K562 (cell line): ENCODE results near the gene SENP3. TPM values are rescaled to one million over a fixed set of nuclear protein-coding genes. Genes with fewer than 3 reads are reported as not detected.

Experiments
- ARID1B ChIP-seq: fragments of 450-650 bp; IDR thresholded peaks from 2 replicates; pipeline ENCODE4 v1.6.1; 2016; ENCODE audit warnings: antibody characterized with exemption, mild to moderate bottlenecking, inconsistent platforms
- CBFA2T2 ChIP-seq: fragments of 450-650 bp; conservative IDR thresholded peaks from 2 replicates; pipeline ENCODE4 v1.6.1; 2017; ENCODE audit warnings: mild to moderate bottlenecking
- CBFA2T3 ChIP-seq: fragments of 450-650 bp; IDR thresholded peaks from 2 replicates; pipeline ENCODE4 v1.6.1; 2017
- FOXA1 ChIP-seq: fragments of 450-650 bp; IDR thresholded peaks from 2 replicates; pipeline ENCODE4 v1.6.1; 2016; ENCODE audit warnings: mild to moderate bottlenecking, borderline replicate concordance
- FOXP1 ChIP-seq: sonication (generic); formaldehyde crosslinking; IDR thresholded peaks from 2 replicates; pipeline ENCODE4 v1.8.0; 2022; ENCODE audit warnings: mild to moderate bottlenecking, missing genetic modification reagents
- NCOA1 ChIP-seq: fragments of 450-650 bp; IDR thresholded peaks from 2 replicates; pipeline ENCODE4 v1.6.1; 2016; ENCODE audit warnings: low read depth
- NFATC3 ChIP-seq: fragments of 450-650 bp; IDR thresholded peaks from 2 replicates; pipeline ENCODE4 v1.6.1; 2017; ENCODE audit warnings: mild to moderate bottlenecking
- NFIX ChIP-seq: fragments of 250-450 bp; sonication (Bioruptor Pico); IDR thresholded peaks from 2 replicates; pipeline ENCODE4 v1.4.0; 2020; ENCODE audit warnings: low read depth, mild to moderate bottlenecking, moderate library complexity
- SMAD2 ChIP-seq: fragments of 150-350 bp; IDR thresholded peaks from 2 replicates; pipeline ENCODE4 v1.6.1; 2014; ENCODE audit warnings: low read depth, mild to moderate bottlenecking, low read length
- SMAD4 ChIP-seq: fragments of 250-450 bp; sonication (Bioruptor Pico); conservative IDR thresholded peaks from 2 replicates; pipeline ENCODE4 v1.8.0; 2021; ENCODE audit warnings: inconsistent platforms, mild to moderate bottlenecking, moderate library complexity
- SMARCA4 ChIP-seq: fragments of 450-650 bp; IDR thresholded peaks from 2 replicates; pipeline ENCODE4 v1.6.1; 2016
- TAL1 ChIP-seq: fragments of 450-650 bp; IDR thresholded peaks from 2 replicates; pipeline ENCODE4 v1.6.1; 2016; ENCODE audit warnings: mild to moderate bottlenecking
- TCF3 ChIP-seq: sonication (generic); formaldehyde crosslinking; IDR thresholded peaks from 2 replicates; pipeline ENCODE4 v1.4.0; 2020; ENCODE audit warnings: mild to moderate bottlenecking, missing genetic modification reagents
- TCFL5 ChIP-seq: fragments of 250-450 bp; sonication (Bioruptor Pico); conservative IDR thresholded peaks from 2 replicates; pipeline ENCODE4 v1.6.1; 2021; ENCODE audit warnings: mild to moderate bottlenecking, moderate library complexity, matching md5 sums
- polyA plus RNA-seq, 8 experiments: library from polyadenylated mRNA; depleted of rRNA in 4 of 8; stranded (reverse) in 5 of 8; unstranded in 3 of 8; fragments of >200 nt; fragmentation: Nextera tagmentation in 2 of 8; fragmentation: Illumina TruSeq in 1 of 8; extraction: Ambion mirVana in 2 of 8; extraction: Trizol in 1 of 8; gene quantifications; 2 replicates each; pipeline versions ENCODE4 v1.2.1 to v1.2.3, GENCODE V29; 2011 to 2014; ENCODE audit warnings: inconsistent platforms in 1 of 8, missing spikeins in 1 of 8
- total RNA-seq, 7 experiments: library from RNA; depleted of rRNA in 6 of 7; stranded (reverse); fragments of >200 nt in 6 of 7; fragmentation: Illumina TruSeq in 2 of 7; extraction: Trizol in 2 of 7; gene quantifications; 2 replicates each; pipeline versions ENCODE4 v1.2.1 to v1.2.3, GENCODE V29; 2011 to 2021; ENCODE audit warnings: low replicate concordance in 1 of 7
- TF ChIP-seq, protein P1 (sequence below), 2 experiments: fragments of 450-650 bp; formaldehyde crosslinking in 1 of 2; IDR thresholded peaks; 2 replicates each; pipeline versions ENCODE4 v1.4.0 to v1.6.1; 2014 to 2020; ENCODE audit warnings: mild to moderate bottlenecking in 2 of 2, borderline replicate concordance in 1 of 2, low read depth in 1 of 2
- TF ChIP-seq, protein P2 (sequence below): fragments of 450-650 bp; formaldehyde crosslinking; IDR thresholded peaks from 2 replicates; pipeline ENCODE4 v1.4.0; 2020; ENCODE audit warnings: mild to moderate bottlenecking
- TF ChIP-seq, protein P3 (sequence below): fragments of 450-650 bp; IDR thresholded peaks from 2 replicates; pipeline ENCODE4 v1.7.0; 2016; ENCODE audit warnings: borderline replicate concordance
- TF ChIP-seq, protein P4 (sequence below): sonication (generic); formaldehyde crosslinking; IDR thresholded peaks from 2 replicates; pipeline ENCODE4 v1.8.0; 2022; ENCODE audit warnings: mild to moderate bottlenecking, missing genetic modification reagents

SENP3 gene
- total and polyA plus RNA-seq, 9 of the 15 experiments (the other 6 are each of a cell fraction or from before 2014, with no cell fraction given): 0.63 to 102 (median 78.8) TPM

DNA sequence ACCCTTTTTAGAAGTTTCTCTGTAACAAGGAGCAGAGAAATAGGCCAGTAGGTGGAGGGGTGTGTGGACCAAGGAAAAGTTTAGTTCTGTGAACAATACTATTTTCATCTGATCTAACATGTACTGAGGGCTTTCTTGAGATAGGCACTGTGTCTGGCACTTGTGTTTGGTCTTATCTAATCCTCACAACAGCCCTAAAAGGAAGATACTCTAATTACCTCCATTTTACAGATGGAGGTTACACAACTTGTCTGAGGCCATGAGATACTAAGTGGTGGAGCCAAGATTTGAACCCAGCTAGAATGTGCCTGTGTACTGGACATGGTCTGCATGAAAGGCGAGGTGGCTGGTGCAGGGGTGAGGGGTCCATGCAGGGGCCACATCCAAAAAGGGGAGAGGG lies 8.4 kb upstream of the SENP3 start (continued):
- TF ChIP-seq, protein P1, sequence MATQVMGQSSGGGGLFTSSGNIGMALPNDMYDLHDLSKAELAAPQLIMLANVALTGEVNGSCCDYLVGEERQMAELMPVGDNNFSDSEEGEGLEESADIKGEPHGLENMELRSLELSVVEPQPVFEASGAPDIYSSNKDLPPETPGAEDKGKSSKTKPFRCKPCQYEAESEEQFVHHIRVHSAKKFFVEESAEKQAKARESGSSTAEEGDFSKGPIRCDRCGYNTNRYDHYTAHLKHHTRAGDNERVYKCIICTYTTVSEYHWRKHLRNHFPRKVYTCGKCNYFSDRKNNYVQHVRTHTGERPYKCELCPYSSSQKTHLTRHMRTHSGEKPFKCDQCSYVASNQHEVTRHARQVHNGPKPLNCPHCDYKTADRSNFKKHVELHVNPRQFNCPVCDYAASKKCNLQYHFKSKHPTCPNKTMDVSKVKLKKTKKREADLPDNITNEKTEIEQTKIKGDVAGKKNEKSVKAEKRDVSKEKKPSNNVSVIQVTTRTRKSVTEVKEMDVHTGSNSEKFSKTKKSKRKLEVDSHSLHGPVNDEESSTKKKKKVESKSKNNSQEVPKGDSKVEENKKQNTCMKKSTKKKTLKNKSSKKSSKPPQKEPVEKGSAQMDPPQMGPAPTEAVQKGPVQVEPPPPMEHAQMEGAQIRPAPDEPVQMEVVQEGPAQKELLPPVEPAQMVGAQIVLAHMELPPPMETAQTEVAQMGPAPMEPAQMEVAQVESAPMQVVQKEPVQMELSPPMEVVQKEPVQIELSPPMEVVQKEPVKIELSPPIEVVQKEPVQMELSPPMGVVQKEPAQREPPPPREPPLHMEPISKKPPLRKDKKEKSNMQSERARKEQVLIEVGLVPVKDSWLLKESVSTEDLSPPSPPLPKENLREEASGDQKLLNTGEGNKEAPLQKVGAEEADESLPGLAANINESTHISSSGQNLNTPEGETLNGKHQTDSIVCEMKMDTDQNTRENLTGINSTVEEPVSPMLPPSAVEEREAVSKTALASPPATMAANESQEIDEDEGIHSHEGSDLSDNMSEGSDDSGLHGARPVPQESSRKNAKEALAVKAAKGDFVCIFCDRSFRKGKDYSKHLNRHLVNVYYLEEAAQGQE (IDR thresholded peaks at IDR 0.05; ENCODE audit: borderline replicate concordance): no peak
- TF ChIP-seq, protein P1 (CRISPR knock-in tag; IDR thresholded peaks at IDR 0.05; ENCODE audit: low read depth): no peak
- peak; percentile 73; the same call in 1 of the 2 replicates for TF ChIP-seq TAL1
- TF ChIP-seq, protein P2, sequence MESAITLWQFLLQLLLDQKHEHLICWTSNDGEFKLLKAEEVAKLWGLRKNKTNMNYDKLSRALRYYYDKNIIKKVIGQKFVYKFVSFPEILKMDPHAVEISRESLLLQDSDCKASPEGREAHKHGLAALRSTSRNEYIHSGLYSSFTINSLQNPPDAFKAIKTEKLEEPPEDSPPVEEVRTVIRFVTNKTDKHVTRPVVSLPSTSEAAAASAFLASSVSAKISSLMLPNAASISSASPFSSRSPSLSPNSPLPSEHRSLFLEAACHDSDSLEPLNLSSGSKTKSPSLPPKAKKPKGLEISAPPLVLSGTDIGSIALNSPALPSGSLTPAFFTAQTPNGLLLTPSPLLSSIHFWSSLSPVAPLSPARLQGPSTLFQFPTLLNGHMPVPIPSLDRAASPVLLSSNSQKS (CRISPR knock-in tag): no peak
- TF ChIP-seq, protein P3, sequence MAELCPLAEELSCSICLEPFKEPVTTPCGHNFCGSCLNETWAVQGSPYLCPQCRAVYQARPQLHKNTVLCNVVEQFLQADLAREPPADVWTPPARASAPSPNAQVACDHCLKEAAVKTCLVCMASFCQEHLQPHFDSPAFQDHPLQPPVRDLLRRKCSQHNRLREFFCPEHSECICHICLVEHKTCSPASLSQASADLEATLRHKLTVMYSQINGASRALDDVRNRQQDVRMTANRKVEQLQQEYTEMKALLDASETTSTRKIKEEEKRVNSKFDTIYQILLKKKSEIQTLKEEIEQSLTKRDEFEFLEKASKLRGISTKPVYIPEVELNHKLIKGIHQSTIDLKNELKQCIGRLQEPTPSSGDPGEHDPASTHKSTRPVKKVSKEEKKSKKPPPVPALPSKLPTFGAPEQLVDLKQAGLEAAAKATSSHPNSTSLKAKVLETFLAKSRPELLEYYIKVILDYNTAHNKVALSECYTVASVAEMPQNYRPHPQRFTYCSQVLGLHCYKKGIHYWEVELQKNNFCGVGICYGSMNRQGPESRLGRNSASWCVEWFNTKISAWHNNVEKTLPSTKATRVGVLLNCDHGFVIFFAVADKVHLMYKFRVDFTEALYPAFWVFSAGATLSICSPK: no peak
- no peak for TF ChIP-seq NFATC3
- 0 out of 2 replicates have a peak, but pooled peaks have one; percentile 18 for TF ChIP-seq SMARCA4
- peak; percentile 71 for TF ChIP-seq ARID1B
- TF ChIP-seq NCOA1: no peak
- TF ChIP-seq NFIX (CRISPR knock-in tag): no peak
- TF ChIP-seq FOXA1: no peak
- TF ChIP-seq TCF3 (CRISPR knock-in tag): peak; percentile 70
- TF ChIP-seq, protein P4, sequence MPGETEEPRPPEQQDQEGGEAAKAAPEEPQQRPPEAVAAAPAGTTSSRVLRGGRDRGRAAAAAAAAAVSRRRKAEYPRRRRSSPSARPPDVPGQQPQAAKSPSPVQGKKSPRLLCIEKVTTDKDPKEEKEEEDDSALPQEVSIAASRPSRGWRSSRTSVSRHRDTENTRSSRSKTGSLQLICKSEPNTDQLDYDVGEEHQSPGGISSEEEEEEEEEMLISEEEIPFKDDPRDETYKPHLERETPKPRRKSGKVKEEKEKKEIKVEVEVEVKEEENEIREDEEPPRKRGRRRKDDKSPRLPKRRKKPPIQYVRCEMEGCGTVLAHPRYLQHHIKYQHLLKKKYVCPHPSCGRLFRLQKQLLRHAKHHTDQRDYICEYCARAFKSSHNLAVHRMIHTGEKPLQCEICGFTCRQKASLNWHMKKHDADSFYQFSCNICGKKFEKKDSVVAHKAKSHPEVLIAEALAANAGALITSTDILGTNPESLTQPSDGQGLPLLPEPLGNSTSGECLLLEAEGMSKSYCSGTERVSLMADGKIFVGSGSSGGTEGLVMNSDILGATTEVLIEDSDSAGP: no peak
- TF ChIP-seq SMAD4: 0 out of 2 replicates have a peak, but pooled peaks have one; percentile 24
- peak; percentile 88 for TF ChIP-seq CBFA2T3
- TF ChIP-seq FOXP1: no peak
- peak; percentile 80 for TF ChIP-seq CBFA2T2
- no peak for TF ChIP-seq TCFL5 (CRISPR knock-in tag)
- TF ChIP-seq SMAD2: no peak
